AML-193 (cell line): Measurements from ENCODE around the gene PHLPP2.
"Not testable (repeated sequence)": the region's sequence is repeated elsewhere in the genome, so short reads cannot be mapped to it uniquely, and the experiment has no call there.

Experiments
- DNase-seq, 2 experiments: peaks; one replicate each; lab custom pipeline; 2025; lab: John Stamatoyannopoulos, UW

Gene PHLPP2

DNA sequence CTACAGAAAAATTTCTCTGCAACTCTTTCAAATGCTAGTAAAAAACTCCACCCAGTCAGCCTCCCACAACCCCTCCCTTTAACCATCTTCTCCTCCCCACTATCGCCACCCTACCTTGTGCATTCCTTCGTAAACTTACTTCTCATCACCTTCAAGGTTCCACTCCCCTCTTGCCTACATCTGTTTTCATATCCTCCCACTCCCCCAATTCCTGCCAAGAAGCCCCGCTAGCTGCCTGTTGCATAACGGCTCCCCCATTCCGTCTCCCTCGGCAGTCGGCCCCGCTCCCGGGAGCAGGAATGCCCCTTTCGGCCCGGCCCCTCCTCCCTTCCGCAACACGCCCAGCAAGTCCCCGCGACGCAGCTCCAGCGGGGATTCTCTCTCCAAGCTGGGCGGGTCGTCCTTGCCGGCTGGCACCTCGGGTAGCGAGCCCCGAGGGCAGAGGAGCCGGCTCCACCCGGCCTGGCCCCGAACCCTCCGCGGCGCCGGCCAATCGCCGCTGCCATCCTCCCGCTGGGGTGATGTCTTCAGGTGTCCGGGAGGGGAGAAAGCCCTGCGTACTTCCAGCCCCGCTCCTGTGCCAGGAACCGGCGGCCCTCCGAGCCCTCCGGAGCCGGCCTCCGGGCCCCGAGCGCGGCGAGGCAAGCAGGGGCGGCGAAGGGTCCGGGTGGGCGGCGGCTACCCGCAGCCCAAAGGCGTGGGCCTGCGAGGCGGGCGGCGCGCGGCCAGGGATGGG lies 1.5 kb downstream of the PHLPP2 start:
- DNase-seq = no peak

DNA sequence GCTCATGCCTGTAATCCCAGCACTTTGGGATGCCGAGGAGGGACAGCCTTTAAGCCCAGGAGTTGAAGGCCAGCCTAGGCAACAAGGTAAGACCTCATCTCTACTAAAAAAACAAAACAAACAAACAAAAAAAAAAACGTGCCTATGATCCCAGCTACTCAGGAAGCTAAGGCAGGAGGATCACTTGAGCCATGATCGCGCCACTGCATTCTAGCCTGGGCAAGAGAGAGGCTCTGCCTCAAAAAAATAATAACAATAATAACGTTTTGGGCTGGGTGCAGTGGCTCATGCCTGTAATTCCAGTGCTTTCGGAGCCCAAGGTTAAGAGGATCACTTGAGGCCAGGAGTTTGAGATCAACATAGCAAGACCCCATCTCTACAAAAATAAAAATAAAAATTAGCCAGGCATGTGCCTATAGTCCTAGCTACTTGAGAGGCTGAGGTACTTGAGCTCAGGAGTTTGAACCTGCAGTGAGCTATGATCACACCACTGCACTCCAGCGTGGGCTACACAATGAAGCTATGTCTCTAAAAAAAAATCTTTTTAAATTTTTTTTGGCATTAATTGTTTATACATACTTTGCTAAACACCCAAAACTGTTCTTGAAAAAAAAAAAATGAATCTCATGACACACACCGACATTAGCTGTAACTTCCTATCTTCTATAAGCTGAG lies 3.3 kb downstream of the PHLPP2 start:
- DNase-seq = no peak

DNA sequence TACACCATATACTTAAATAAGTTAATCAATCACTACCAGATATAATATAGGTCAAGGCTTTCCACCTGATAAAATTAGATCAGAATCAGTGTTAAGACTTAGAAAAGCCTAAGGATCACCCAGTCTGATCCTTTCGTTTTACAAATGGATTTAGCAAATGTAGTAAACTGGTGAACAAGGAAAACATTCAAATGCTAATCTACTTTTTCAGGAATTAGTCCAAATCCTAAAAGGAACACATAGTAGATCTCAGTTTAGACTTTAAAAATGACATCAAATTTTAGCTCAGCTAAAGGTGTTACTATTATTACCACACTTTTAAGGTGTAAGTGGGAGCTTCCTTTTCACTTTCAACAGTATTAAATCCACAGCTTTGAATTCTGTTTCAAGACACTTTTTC lies 12.0 kb downstream of the PHLPP2 start:
- no peak for DNase-seq

DNA sequence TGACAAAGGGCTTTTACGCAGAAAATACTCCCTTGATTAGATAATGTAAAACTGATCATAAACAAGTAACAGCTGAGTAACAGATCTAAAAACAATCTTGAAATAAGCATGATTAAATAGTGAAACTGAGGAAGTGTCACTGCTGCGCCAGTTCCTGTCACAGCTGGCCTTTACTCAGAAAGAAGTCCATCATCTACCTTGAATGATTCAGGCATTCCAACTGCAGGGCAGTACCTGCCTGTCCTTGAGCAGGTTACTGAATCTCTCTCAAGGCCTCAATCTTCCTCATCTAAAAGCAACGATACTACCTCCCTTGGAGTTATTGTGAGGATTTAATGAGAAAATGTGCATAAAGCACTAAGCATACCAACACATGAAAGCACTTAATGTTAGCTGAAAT lies 12.7 kb downstream of the PHLPP2 start:
- no peak for DNase-seq

DNA sequence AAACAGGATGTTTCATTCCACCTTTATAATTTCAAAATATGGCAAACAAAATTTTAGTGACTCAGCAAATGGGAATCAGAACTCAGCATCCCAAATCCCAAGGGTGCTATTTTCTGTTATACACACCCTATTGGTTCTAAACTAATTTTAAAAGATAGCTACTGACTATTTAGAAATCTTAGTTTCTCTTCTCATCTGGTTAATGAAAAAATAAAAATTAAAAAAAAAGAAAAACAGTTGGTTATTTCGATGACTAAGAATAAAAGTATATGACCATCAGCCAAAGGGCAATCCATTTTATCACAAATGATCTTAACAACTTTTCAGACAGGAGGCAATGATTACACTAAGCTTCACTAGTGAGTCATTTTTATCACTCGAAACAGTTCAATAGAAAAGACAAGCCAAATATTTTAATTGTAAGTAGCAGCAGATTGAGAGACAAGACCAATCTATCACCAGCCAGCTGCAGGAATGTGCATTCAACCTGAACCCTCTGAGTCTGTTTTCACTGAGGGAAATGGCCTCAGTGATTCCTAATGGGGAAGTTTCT lies 15.2 kb downstream of the PHLPP2 start:
- no peak for DNase-seq

DNA sequence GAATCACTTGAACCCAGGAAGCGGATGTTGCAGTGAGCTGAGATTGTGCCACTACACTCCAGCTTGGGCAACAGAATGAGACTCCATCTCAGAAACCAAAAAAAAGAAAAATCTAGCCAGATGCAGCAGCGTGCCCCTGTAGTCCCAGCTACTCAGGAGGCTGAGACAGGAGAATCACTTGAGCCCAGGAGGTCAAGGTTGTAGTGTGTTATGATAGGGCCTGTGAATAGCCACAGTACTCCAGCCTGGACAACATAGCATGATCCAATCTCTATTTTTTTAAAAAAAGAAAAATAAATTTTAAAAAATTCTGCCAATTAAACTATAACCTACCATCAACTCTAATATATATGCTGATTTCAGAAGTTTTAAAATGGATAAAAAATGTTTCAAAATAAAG lies 15.8 kb downstream of the PHLPP2 start:
- DNase-seq = no peak

DNA sequence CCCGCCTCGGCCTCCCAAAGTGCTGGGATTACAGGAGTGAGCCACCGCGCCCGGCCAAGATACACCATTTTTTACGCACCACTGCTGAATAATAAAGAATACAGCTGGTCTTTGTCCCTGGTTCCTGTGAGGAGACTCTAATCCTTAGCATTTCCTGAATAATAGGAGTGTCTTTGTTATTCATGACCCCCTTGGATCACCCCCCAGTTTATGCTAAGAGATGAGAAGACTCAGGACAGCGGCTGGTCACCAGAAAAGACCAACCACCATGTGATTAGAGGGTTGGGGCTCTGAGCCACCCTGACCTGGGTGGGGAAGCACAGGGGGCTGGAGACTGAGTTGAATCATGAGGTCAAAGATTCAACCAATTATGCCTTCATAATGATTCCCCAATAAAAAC lies 17.3 kb downstream of the PHLPP2 start:
- no peak for DNase-seq

DNA sequence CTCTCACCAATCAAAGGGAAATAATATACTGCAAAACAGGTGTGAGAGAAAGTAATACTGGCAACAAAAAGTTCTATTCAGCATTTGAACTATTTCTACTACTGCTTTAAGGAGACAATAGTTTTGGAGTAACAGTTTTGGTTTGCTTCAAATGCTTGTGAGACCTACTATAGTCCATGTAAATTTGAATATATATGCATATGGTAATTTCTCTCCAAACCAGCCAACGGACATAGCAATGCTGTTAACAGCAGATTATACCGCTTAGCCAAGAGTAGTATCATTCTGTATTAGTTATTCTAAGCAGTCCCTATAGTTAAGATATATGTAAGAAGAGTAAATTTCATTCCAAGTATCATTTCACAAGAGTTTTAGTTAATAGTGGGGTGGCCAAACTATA lies 18.5 kb downstream of the PHLPP2 start:
- DNase-seq = no peak

DNA sequence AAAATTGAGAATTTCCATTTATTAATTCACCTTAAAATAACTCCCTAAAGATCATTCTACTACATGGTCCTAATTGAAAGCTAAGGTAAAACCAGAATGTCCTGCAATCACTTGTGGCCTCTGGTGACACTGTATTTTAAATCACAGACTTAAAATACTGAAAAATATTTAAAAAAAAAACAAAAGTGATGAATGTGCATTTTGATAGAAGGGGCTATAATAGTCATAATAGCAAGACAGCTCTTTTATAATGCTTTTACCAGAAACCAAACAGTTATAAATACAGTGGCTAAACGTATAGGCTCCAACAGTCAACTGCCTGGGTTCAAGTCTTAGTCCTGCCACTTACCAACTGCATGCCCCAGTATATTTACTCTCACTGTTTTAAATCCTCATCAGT lies 21.2 kb downstream of the PHLPP2 start:
- no peak for DNase-seq

DNA sequence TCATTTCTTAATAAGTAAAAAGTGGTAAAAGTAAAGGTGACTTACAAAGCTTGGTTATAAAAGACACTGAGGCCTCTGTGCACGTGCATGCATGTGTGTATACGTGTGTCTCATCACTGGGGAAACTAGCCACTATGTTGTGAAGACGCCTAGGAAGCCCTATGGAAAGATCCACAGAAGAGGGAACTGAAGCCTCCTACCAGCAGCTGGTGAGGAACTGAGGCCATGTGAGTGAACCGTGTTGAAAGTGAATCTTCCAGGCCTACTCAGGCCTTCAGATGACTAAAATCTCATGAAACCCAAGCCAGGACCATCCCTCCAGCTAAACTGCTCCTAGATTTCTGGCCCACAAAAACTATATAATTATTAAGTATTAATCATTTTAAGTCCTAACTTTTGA lies 23.7 kb downstream of the PHLPP2 start:
- DNase-seq = no peak

DNA sequence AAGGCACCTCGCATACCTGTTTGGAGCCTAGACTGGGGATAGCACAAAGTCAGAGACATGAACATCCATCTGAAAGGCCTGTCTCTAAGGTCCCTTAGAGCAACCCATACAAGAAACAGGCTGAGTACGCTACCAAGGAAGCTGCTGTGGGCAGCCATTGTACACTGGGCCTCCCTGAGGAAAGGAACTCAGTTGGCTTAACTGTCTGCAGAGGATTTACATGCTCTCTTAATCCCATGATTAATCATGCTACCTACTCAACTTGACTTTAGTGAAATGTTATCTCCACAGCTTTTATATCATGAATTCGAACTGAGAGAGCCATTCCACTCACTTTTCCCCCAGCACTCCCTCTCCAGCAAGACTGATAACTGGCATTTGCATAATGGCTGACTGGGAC lies 26.0 kb downstream of the PHLPP2 start:
- DNase-seq = no peak

DNA sequence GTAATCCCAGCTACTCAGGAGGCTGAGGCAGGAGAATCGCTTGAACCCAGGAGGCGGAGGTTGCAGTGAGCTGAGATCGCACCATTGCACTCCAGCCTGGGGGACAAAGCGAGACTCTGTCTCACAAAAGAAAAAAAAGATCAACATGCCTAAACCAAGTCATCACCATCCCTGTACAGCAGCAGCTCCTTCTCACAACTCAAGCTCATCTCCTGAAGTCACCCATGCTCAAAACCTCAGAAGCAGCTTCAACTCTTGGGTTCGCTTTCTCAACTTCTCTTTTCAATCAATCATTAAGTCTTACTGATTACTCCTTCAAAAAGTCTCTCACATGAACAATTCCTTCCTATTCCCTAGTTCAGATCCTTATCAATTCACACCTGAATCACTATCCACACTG lies 31.3 kb downstream of the PHLPP2 start:
- no peak for DNase-seq

DNA sequence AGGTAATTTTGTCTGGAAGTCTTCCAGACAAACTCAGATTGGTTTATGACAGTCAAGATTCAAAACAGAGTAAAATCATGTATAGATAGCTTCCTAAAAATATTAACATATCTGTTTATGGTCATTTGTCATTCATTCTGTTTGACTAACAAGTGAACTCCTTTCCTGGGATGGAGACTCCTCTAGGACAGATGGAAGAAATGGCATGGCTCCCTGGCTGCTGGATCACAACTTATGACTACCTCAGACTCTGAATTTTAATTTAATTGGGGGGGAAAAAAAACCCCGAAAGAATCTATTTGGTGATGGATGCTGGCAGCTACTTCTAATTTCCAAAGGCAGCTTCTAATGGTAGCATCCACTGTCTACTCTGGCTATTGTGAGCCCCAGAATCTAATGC lies 34.6 kb downstream of the PHLPP2 start:
- no peak for DNase-seq

DNA sequence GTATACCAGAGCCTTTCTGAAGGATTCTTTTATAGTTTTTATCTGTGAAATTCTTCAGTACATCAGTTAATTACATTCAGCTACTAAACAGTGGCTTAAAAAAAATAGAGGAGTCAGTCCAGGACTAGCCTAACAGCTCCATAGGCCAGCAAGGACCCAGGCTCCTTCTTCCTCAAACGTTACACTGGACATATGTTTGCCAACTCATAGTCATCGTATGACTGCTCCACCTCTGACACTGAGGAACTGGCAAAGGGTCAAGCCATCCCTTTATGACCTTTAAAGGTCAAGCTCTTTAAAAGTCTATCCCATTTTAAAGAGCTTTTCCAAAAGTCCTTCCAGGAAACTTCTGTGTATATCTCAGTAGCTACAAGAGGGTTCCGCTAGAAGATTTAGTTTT lies 36.6 kb downstream of the PHLPP2 start:
- DNase-seq = no peak

DNA sequence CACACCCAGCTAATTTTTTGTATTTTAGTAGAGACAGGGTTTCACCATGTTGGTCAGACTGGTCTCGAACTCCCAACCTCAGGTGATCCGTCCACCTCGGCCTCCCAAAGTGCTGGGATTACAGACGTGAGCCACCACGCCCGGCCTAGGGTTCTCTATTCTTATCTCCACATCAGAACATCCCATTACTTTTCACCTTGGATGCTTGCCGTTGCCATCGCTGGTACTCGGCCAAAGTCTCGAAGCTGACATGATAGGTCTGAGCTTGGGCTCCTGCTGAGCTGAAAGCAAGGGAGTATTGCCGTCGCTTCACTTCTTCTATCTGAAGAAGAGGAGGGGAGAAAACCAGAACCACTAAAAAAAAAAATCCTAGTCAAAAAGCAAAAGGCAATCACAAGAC lies 40.2 kb downstream of the PHLPP2 start:
- not testable (repeated sequence) for DNase-seq

DNA sequence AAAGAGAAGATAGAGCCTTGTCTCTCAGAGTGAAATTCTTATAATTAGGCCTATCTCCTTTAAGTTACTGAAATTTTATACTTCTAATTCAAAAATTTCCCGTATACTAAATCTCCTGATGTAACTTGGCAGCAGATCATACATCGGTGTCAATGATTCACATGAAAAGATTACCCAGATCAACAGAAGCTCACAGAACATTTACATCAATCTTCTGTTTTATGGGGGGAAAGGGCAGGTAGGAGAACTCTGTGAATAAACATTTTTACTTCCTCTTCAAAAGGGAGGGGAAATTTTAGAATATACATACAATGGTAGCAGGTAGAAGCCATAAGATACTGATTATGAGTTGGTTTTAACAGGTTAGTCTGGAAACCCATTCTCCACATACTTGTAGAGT lies 43.1 kb downstream of the PHLPP2 start:
- DNase-seq = no peak

DNA sequence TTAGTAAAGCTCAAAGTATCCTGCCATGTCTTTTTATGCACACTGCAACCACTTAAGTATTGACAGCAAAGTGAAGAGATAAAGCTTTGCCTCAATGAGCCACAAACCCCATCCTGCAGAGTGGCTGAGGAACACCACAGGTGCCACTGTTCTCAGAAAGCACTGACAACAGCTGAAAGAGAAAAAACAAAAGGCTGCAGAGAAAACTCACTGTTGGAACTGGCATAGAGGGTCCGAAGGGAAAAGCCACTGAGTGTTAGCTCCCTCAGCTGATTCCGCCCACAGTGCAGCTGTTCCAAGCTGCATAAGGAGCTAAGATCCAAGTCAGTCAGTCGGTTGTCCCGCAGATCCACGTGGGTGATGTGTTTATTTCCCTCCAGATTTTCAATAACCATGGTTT lies 48.3 kb downstream of the PHLPP2 start:
- no peak for DNase-seq

DNA sequence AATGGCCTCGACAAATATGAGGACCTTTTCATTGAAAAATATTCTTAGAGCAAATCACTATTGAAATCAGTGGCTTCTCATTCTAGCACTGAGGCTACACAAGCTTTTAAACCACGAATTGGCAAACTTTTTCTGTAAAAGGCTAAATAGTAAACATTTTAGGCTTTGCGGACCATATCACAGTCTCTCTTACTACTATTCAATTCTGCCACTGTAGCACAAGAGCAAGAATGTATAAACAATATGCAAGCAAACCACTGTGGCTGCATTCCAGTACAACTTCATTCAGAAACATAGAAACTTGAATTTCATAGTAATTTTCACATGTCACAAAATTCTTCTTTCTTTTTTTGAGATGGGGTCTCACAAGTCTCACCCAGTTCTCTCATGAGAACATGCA lies 49.1 kb downstream of the PHLPP2 start:
- DNase-seq = no peak

DNA sequence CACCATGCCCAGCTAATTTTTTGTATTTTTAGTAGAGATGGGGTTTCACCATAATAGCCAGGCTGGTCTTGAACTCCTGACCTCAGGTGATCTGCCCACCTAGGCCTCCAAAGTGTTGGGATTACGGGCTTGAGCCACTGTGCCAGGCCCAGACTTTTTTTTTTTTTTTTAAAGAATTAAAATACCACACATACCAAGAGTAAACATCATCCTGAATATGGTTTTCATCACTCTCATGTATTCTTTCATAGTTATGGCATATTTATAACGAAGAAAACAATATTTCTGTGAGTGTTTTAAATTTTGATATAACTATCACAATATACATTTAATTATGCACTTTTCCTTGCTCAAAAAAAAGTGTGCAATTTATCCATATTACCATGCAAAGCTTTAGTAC lies 50.3 kb downstream of the PHLPP2 start:
- DNase-seq = no peak

DNA sequence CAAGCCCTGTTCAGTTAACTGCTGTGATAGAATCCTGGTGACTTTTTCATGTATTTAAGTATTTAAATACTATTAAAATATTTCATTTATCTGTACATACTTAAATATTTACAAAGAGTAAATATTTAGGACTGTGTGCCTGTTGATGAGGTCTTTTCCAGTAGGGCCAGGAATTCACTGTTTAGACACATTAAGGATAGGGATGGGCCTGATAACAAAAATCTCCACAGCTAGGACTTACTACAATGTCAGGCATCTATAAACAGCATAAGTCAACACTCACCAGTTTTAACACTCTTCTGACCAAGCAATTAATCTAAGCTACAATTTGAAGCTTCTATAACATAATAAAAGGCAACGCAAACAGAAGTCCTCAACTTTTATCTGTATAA lies 50.9 kb downstream of the PHLPP2 start:
- DNase-seq = no peak

DNA sequence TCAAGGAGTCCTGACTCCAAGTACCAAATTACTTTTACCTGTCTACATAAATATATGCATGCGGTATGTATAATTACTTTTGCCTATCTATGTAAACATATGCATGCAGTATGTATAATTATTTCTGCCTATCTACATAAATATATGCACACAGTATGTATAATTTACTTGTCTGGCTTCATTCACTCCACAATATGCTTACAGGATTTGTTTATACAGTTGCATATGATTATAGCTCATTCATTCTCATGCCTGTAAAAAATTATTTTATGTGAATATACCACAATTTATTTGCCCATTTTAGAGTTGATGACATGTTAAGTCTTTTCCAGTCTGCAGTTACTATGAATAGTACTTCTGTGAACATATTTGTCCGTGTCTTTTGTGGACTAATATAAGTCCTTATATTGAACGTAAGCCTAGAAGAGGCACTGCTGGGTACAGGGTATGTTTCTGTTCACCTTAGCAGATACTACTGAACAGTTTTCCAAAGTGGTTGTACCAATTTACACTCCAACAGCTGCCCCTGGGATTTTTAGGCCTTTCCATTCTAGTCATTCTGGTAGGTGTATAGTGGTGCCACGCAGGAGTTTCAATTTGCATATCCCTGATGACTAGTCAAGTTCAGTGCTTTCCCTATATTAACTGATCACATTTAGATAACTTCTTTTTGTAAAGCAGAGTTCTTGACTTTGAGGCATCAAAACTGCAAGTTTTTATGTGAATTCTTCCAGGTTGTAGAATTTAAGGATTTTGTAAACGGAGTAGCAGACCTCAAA lies 51.5 kb downstream of the PHLPP2 start:
- no peak for DNase-seq

DNA sequence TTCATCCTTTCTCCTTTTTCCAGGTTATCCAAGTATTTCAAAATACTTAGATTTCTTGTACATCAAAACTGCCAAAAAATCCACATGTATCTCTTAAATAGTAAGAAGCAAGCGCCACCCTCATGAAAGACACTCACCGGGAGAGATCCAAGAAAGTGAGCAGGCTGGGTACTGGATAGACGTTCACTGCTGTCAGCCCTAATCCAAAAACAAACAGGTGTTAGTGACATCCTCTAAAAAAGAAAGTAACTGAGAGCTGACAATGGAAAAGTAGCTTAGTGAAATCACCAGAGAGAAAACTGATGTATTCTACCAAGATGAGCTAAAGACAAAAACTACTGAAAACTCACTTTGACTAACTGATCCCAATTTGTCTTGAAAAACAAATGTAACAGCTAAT lies 52.4 kb downstream of the PHLPP2 start:
- no peak for DNase-seq

DNA sequence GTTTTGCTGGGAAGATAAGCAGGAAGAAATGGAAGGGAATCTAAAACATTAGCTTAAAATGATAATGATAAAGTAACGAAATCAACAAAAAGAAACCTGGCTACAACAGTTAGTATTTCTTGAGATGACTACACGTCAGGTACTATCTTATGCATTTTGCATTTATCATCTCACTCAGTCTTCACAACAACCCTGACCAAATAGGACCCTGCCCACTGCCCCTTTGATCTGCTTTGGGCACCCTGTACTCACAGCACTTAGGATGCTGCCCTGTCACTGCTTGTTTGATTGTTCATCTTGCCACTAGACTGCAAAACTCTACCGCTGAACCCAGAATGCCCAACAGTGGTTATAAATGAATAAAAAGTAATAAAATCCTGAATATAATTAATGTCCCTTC lies 53.3 kb downstream of the PHLPP2 start:
- no peak for DNase-seq
